GM19238 (cell line): ENCODE measurements around the gene TMEM175.

Experiments
- DNase-seq: peaks from one replicate; pipeline ENCODE4 v3.0.0; 2011; ENCODE audit warnings: low spot score; ENCODE audit not compliant: insufficient read length

The TMEM175 gene

DNA sequence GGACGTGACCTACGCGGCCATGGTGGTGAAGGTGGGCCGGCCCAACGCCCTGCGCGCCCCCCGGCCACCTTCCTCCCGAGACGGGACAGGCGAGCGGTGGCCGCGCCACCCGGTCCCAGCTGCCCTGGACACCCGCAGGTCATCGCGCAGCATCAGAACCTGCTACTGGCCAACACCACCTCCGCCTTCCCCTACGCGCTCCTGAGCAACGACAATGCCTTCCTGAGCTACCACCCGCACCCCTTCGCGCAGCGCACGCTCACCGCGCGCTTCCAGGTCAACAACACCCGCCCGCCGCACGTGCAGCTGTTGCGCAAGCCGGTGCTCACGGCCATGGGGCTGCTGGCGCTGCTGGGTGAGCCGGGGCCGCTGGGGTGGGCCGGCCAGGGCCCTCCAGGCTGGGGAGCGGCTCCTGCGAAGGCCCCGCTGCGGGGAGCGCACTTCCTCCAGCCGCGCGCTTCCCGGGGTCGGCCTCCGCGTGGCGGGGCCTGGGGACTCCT lies 69.9 kb downstream of the TMEM175 start:
- no peak for DNase-seq

DNA sequence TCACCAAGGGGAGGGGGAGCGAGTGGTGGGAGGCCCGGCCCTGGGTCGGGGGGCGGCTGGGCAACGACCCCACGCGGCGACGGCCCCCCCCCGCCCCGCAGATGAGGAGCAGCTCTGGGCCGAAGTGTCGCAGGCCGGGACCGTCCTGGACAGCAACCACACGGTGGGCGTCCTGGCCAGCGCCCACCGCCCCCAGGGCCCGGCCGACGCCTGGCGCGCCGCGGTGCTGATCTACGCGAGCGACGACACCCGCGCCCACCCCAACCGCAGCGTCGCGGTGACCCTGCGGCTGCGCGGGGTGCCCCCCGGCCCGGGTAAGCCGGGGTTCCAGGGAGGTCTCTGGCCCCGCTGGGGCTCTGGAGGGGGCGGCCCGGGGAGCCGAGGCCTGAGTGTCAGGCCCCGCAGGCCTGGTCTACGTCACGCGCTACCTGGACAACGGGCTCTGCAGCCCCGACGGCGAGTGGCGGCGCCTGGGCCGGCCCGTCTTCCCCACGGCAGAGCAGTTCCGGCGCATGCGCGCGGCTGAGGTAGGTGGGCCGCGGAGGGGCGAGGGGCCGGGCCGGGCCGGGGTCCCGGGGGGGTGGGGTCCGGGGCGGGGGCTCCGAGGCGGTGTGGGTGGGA lies 70.5 kb downstream of the TMEM175 start:
- DNase-seq: no peak

DNA sequence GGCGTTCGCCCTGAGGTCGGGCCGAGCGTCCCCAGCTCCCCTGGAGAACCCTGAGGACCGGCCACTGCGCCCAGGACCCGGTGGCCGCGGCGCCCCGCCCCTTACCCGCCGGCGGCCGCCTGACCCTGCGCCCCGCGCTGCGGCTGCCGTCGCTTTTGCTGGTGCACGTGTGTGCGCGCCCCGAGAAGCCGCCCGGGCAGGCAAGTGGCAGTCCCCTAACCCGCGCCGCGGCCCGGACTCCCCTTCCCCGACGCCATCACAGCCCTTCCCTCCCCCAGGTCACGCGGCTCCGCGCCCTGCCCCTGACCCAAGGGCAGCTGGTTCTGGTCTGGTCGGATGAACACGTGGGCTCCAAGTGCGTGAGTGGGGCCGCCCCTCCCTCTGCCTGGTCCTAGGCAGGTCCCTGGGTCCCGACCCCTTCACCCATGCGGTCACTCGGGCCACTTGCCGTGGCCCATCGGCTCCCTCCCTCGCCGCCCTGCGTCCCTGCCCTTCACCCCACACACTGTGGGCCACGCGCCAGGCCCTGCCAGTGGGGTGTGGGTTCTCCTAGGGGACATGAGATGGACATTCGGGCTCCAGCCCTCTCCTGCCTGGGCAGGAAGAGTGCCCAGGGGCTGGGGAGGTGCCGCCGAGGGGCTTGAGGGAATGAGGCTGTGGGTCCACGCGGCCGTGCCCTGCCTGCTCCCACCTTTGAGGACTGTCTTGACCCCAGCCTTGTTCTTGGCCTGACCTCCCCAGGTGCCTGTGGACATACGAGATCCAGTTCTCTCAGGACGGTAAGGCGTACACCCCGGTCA lies 71.2 kb downstream of the TMEM175 start:
- no peak for DNase-seq

DNA sequence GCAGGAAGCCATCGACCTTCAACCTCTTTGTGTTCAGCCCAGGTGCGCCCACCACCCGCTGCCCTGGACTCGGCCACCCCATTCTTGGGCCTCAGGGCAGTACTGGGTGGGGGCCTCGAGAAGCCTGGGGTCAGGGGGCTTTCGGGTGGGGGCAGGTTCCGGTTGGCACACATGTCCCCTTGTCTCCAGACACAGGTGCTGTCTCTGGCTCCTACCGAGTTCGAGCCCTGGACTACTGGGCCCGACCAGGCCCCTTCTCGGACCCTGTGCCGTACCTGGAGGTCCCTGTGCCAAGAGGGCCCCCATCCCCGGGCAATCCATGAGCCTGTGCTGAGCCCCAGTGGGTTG lies 71.8 kb downstream of the TMEM175 start:
- no peak for DNase-seq

DNA sequence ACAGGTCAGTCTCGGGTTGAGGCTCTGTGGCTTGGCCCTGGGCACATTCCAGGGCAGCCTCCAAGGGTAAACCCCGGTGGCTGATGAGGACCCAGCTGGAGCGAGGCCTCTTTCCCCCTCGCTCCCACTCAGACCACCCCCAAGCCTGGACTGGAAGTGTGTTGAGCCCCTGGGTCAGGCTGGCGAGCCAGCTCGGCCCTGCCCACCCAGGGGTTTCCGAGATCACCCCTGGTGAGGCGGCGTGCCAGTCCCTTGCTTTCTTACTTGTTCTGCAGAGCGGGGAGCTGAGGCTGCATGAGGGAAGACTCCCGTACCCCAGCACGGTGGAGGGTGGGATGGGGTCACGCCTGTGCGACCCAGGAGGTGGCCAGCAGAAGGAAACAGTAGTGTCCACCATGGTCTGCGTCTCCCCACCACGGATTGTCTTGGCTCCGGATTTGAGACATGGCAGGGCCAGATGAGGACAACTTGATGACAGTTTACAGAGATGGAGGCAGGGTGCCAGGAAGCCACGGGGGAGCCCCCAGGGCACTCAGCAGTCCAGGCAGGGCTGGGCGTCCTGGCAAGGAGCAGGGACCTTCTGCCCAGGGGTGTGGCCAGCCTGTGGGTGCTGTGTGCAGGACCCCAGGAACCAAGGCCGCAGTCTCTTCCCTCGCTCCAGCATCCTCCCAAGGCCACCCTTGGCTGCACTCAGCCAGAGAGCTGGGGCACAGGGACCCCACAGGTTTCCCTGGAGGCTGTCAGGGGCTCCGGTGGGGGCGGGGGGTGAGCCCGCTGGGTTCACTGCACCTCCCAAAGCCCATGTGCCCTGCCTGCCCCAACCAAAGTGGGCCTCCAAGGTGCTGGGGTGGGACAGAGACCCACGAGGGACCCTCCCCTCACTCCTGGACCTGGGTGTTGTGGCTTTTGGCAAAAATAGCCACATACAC lies 72.6 kb downstream of the TMEM175 start:
- DNase-seq: no peak

DNA sequence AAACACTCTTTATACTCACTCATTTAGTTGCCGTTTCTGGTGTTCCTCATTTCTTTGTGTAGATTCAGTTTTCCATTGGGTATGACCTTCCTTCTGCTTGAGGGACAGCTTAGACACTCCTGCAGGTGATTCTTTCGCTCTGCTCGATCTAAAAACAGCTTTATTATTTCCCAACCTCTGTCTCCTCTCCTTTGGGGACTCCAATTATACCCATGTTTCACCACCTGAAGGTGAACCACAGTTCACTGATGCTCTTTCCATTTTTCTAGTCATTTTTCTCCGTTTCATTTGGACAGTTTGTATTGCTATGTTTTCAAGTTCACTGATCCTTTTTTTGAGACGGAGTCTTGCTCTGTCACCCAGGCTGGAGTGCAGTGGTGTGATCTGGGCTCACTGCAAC lies 74.6 kb downstream of the TMEM175 start:
- no peak for DNase-seq
